Activated CD8-positive, alpha-beta memory T cell treated with anti-CD3 and anti-CD28 coated beads, Interleukin-2, amount 10 ng/mL, durations not matched to agents 7 days and 5 days (primary cell): Measurements from ENCODE around the gene IFI27. TPM values are rescaled to one million over a fixed set of nuclear protein-coding genes. Genes with fewer than 3 reads are reported as not detected.

Experiments
- ATAC-seq: fragments of 150-1000 bp; cut with Tn5 transposase; one replicate; pipeline ENCODE4 v1.10.0; 2021; ENCODE audit warnings: moderate library complexity
- CTCF ChIA-PET: fragments of 350-600 bp; sonication (Branson Sonifier 250); formaldehyde crosslinking; loops from one replicate; lab custom pipeline; 2021; ENCODE audit warnings: antibody characterized with exemption; lab: Charles Lee
- DNase-seq: peaks from one replicate; pipeline ENCODE4 v3.0.0-alpha.2; 2020
- H3K27ac Mint-ChIP-seq: one replicate; pipeline ENCODE4 v1.8.0; 2021; ENCODE audit warnings: mild to moderate bottlenecking, mixed read lengths
- H3K27me3 Mint-ChIP-seq: one replicate; pipeline ENCODE4 v1.8.0; 2021; ENCODE audit warnings: mixed read lengths
- H3K36me3 Mint-ChIP-seq: one replicate; pipeline ENCODE4 v1.8.0; 2021; ENCODE audit warnings: mild to moderate bottlenecking, mixed read lengths
- H3K4me1 Mint-ChIP-seq: one replicate; pipeline ENCODE4 v1.8.0; 2021; ENCODE audit warnings: mixed read lengths
- H3K4me3 Mint-ChIP-seq: one replicate; pipeline ENCODE4 v1.8.0; 2021; ENCODE audit warnings: mild to moderate bottlenecking, moderate library complexity, mixed read lengths
- H3K9me3 Mint-ChIP-seq: one replicate; pipeline ENCODE4 v1.8.0; 2022; ENCODE audit warnings: low read depth, mixed read lengths
- total RNA-seq, 2 experiments: library from RNA; stranded (reverse); gene quantifications; one replicate each; pipeline ENCODE4 v1.2.3, GENCODE V29; 2021

The IFI27 gene
- total RNA-seq, 2 experiments from 2014 or later: 81.5 to 325 TPM

- DNase-seq (no peak), ATAC-seq (no peak)
- H3K4me1 Mint-ChIP-seq: peaks cover 11% of the 10 kb centered on the region
- CTCF ChIA-PET: no interaction called here
- H3K4me3 Mint-ChIP-seq: no peak overlapping the region
- H3K36me3 Mint-ChIP-seq: peaks cover 2% of the 10 kb centered on the region
- H3K27ac Mint-ChIP-seq: no peak overlapping the region
- peaks cover 6% of the 10 kb centered on the region for H3K9me3 Mint-ChIP-seq
- H3K27me3 Mint-ChIP-seq: peaks cover 12% of the 10 kb centered on the region
Observed at GRCh38 chr14:94121485-94121884, 10.9 kb downstream of the IFI27 start.

GRCh38 chr14:94122438-94122837 is 11.9 kb downstream of the IFI27 start:
- Mint-ChIP-seq H3K4me3 (no peak overlapping the region), H3K36me3 (peaks cover 6% of the 10 kb centered on the region), H3K9me3 (peaks cover 6% of the 10 kb centered on the region), H3K27me3 (peaks cover 9% of the 10 kb centered on the region), H3K27ac (no peak overlapping the region), H3K4me1 (peaks cover 9% of the 10 kb centered on the region)
- ATAC-seq (no peak), DNase-seq (no peak)
- CTCF ChIA-PET: no interaction called here

- Mint-ChIP-seq H3K27ac (no peak overlapping the region), H3K27me3 (peaks cover 9% of the 10 kb centered on the region), H3K9me3 (peaks cover 6% of the 10 kb centered on the region), H3K4me3 (no peak overlapping the region), H3K4me1 (peaks cover 5% of the 10 kb centered on the region), H3K36me3 (peaks cover 8% of the 10 kb centered on the region)
- no peak for DNase-seq
- ATAC-seq: no peak
- CTCF ChIA-PET: interaction anchor here (1.6 kb wide), 1 partner anchor 14 kb away, joined by 5 read pairs; no protein-coding TSS in a partner anchor
Observed at GRCh38 chr14:94123296-94123695, 12.8 kb downstream of the IFI27 start.

GRCh38 chr14:94123868-94124267 is 13.3 kb downstream of the IFI27 start:
- H3K27ac Mint-ChIP-seq: no peak overlapping the region
- ATAC-seq: no peak
- DNase-seq: no peak
- peaks cover 10% of the 10 kb centered on the region for H3K36me3 Mint-ChIP-seq
- H3K27me3 Mint-ChIP-seq: peaks cover 9% of the 10 kb centered on the region
- peaks cover 6% of the 10 kb centered on the region for H3K9me3 Mint-ChIP-seq
- H3K4me1 Mint-ChIP-seq: peaks cover 10% of the 10 kb centered on the region
- H3K4me3 Mint-ChIP-seq: no peak overlapping the region
- CTCF ChIA-PET: interaction anchor here (1.6 to 3.0 kb wide), 2 partner anchors 13 to 184 kb away, joined by 5 to 11 read pairs; no protein-coding TSS in a partner anchor

- H3K36me3 Mint-ChIP-seq: peaks cover 8% of the 10 kb centered on the region
- H3K4me3 Mint-ChIP-seq: no peak overlapping the region
- no peak overlapping the region for H3K27ac Mint-ChIP-seq
- H3K9me3 Mint-ChIP-seq: peaks cover 3% of the 10 kb centered on the region
- H3K27me3 Mint-ChIP-seq: peaks cover 9% of the 10 kb centered on the region
- DNase-seq: peak; percentile 31
- CTCF ChIA-PET: interaction anchor here (1.6 to 3.0 kb wide), 2 partner anchors 12 to 185 kb away, joined by 5 to 11 read pairs; no protein-coding TSS in a partner anchor
- H3K4me1 Mint-ChIP-seq: peaks cover 13% of the 10 kb centered on the region
- ATAC-seq: no peak
Observed at GRCh38 chr14:94124582-94125377, 14.2 kb downstream of the IFI27 start.

- Mint-ChIP-seq H3K36me3 (peaks cover 8% of the 10 kb centered on the region), H3K27me3 (peaks cover 12% of the 10 kb centered on the region), H3K9me3 (peaks cover 1% of the 10 kb centered on the region), H3K27ac (no peak overlapping the region), H3K4me3 (no peak overlapping the region), H3K4me1 (peaks cover 20% of the 10 kb centered on the region)
- CTCF ChIA-PET: interaction anchor here (3.0 kb wide), 1 partner anchor 186 kb away, joined by 11 read pairs; no protein-coding TSS in a partner anchor
- DNase-seq (peak; percentile 29), ATAC-seq (no peak)
Observed at GRCh38 chr14:94125659-94126418, 15.3 kb downstream of the IFI27 start.

- no peak overlapping the region for H3K27ac Mint-ChIP-seq
- ATAC-seq: no peak
- peaks cover 8% of the 10 kb centered on the region for H3K36me3 Mint-ChIP-seq
- H3K27me3 Mint-ChIP-seq: peaks cover 17% of the 10 kb centered on the region
- no peaks in the 10 kb centered on the region for H3K9me3 Mint-ChIP-seq
- H3K4me3 Mint-ChIP-seq: no peak overlapping the region
- CTCF ChIA-PET: interaction anchor here (3.0 kb wide), 1 partner anchor 186 kb away, joined by 11 read pairs; no protein-coding TSS in a partner anchor
- peaks cover 20% of the 10 kb centered on the region for H3K4me1 Mint-ChIP-seq
- DNase-seq: peak; percentile 31
Observed at GRCh38 chr14:94126419-94126677, 15.8 kb downstream of the IFI27 start.

GRCh38 chr14:94126800-94127199 is 16.3 kb downstream of the IFI27 start:
- Mint-ChIP-seq H3K9me3 (no peaks in the 10 kb centered on the region), H3K4me1 (peaks cover 20% of the 10 kb centered on the region), H3K4me3 (no peak overlapping the region), H3K36me3 (peaks cover 8% of the 10 kb centered on the region), H3K27ac (peak overlapping the region; percentile 38), H3K27me3 (peaks cover 16% of the 10 kb centered on the region)
- CTCF ChIA-PET: interaction anchor here (3.0 kb wide), 2 partner anchors 11 to 187 kb away, joined by 11 to 18 read pairs; no protein-coding TSS in a partner anchor
- ATAC-seq: no peak
- no peak for DNase-seq

- peaks cover 15% of the 10 kb centered on the region for H3K27me3 Mint-ChIP-seq
- CTCF ChIA-PET: interaction anchor here (3.0 to 6.3 kb wide), 2 partner anchors 10 to 15 kb away, joined by 18 to 58 read pairs; no protein-coding TSS in a partner anchor
- no peak for DNase-seq
- H3K4me1 Mint-ChIP-seq: peaks cover 23% of the 10 kb centered on the region
- H3K4me3 Mint-ChIP-seq: no peak overlapping the region
- ATAC-seq: no peak
- H3K36me3 Mint-ChIP-seq: peaks cover 8% of the 10 kb centered on the region
- no peaks in the 10 kb centered on the region for H3K9me3 Mint-ChIP-seq
- H3K27ac Mint-ChIP-seq: peak overlapping the region; percentile 38
Observed at GRCh38 chr14:94127330-94127729, 16.8 kb downstream of the IFI27 start.

GRCh38 chr14:94128216-94128839 is 17.8 kb downstream of the IFI27 start:
- DNase-seq: peak; percentile 37
- CTCF ChIA-PET: interaction anchor here (1.1 to 6.3 kb wide), 10 partner anchors 9 to 358 kb away, joined by 3 to 90 read pairs (median 12); no protein-coding TSS in a partner anchor
- Mint-ChIP-seq H3K4me3 (peak overlapping the region; percentile 82), H3K36me3 (peaks cover 8% of the 10 kb centered on the region), H3K27me3 (peaks cover 15% of the 10 kb centered on the region), H3K9me3 (no peaks in the 10 kb centered on the region), H3K27ac (peak overlapping the region; percentile 84), H3K4me1 (peaks cover 23% of the 10 kb centered on the region)
- no peak for ATAC-seq

GRCh38 chr14:94129111-94129757 is 18.7 kb downstream of the IFI27 start, which contains the start of gene IFI27L2:
Gene IFI27L2, minus strand, starts transcription at chr14:94129604. Its CDS starts 40 bp downstream, at chr14:94129564.
- DNase-seq (peak; percentile 88), ATAC-seq (peak; percentile 98)
- peaks cover 8% of the 10 kb centered on the region for H3K36me3 Mint-ChIP-seq
- H3K4me3 Mint-ChIP-seq: peak within 1 kb of the TSS; percentile 82
- H3K27me3 Mint-ChIP-seq: peaks cover 19% of the 10 kb centered on the region
- H3K9me3 Mint-ChIP-seq: no peaks in the 10 kb centered on the region
- CTCF ChIA-PET: interaction anchor here (1.0 to 6.3 kb wide), 15 partner anchors 9 to 357 kb away, joined by 3 to 90 read pairs (median 7); partner anchors contain the start of genes DDX24 and IFI27L1
- peaks cover 23% of the 10 kb centered on the region for H3K4me1 Mint-ChIP-seq
- H3K27ac Mint-ChIP-seq: peak within 1 kb of the TSS; percentile 84

- H3K4me1 Mint-ChIP-seq: peaks cover 23% of the 10 kb centered on the region
- peak overlapping the region; percentile 74 for H3K27ac Mint-ChIP-seq
- H3K36me3 Mint-ChIP-seq: peaks cover 8% of the 10 kb centered on the region
- H3K9me3 Mint-ChIP-seq: no peaks in the 10 kb centered on the region
- H3K4me3 Mint-ChIP-seq: peak overlapping the region; percentile 82
- peaks cover 19% of the 10 kb centered on the region for H3K27me3 Mint-ChIP-seq
- CTCF ChIA-PET: interaction anchor here (1.0 to 6.3 kb wide), 14 partner anchors 8 to 356 kb away, joined by 3 to 90 read pairs (median 8); partner anchors contain the start of genes DDX24 and IFI27L1
- DNase-seq: peak; percentile 47
- ATAC-seq: peak; percentile 53
Observed at GRCh38 chr14:94129758-94130414, 19.4 kb downstream of the IFI27 start.
